Bronchus fibroblast of lung (primary cell): Measurements from ENCODE around the gene FTH1. TPM values are rescaled to one million over a fixed set of nuclear protein-coding genes. Genes with fewer than 3 reads are reported as not detected.

ENCODE experiments used
- total RNA-seq: library from RNA; depleted of rRNA; stranded (reverse); fragments of >200 nt; gene quantifications from 2 replicates; pipeline ENCODE4 v1.2.3, GENCODE V29; 2015

Gene FTH1
- 569 and 797 TPM in 2 replicates for total RNA-seq

GRCh38 chr11:61967116-61967923, at the start of gene FTH1:
Gene FTH1 (minus strand): TSS chr11:61967634. CDS start chr11:61967425, 209 bp downstream.

GRCh38 chr11:61950035-61950547, 17.3 kb downstream of the FTH1 start, which contains the start of gene BEST1:
Gene BEST1 (plus strand): TSS chr11:61950351. CDS start chr11:61951807, 1,456 bp downstream.

GRCh38 chr11:61917334-61918109, 49.9 kb downstream of the FTH1 start, which contains the start of gene RAB3IL1:
Gene RAB3IL1 (minus strand): TSS chr11:61917566. CDS start chr11:61917367, 199 bp downstream.

Other genes with a start within 250 kb of the FTH1 start
- gene MYRF, start 215.0 kb downstream of the FTH1 start, total RNA-seq = 3.3 and 3.5 TPM in 2 replicates
- 62.5 and 77.2 TPM in 2 replicates for gene TMEM258, start 175.0 kb downstream of the FTH1 start, total RNA-seq
- gene FEN1, start 174.7 kb downstream of the FTH1 start, total RNA-seq = 42.9 and 47.1 TPM in 2 replicates
- 171 and 182 TPM in 2 replicates for gene FADS1, start 150.6 kb downstream of the FTH1 start, total RNA-seq
- 953 and 987 TPM in 2 replicates for gene FADS2, start 139.3 kb downstream of the FTH1 start, total RNA-seq
- 49.6 and 53.8 TPM in 2 replicates for gene FADS3, start 76.1 kb downstream of the FTH1 start, total RNA-seq
- 0.89 and 3.0 TPM in 2 replicates for gene RAB3IL1, start 50.1 kb downstream of the FTH1 start, total RNA-seq
- gene BEST1, start 17.3 kb downstream of the FTH1 start, total RNA-seq = 1.7 and 2.2 TPM in 2 replicates
- gene INCENP, start 156.4 kb upstream of the FTH1 start, total RNA-seq = 53.6 and 60.4 TPM in 2 replicates
- gene SCGB1D1, start 222.6 kb upstream of the FTH1 start, total RNA-seq = not detected in 2 replicates
- gene SCGB2A1, start 241.0 kb upstream of the FTH1 start, total RNA-seq = not detected in 2 replicates